Cardiac septum (tissue), 1 donor: ENCODE measurements around the gene ROPN1B. TPM values are rescaled to one million over a fixed set of nuclear protein-coding genes. Genes with fewer than 3 reads are reported as not detected.
"Not testable (repeated sequence)": the region's sequence is repeated elsewhere in the genome, so short reads cannot be mapped to it uniquely, and the experiment has no call there.

Experiments used
- DNase-seq: peaks from one replicate; pipeline ENCODE4 v3.0.0-alpha.2; 2020; ENCODE audit warnings: low spot score
- intact Hi-C: fragments of 100-400 bp; cut with DNase I; formaldehyde crosslinking; loops from one replicate; pipeline ENCODE4 v1.14.0; 2022
- long read RNA-seq: library from polyadenylated mRNA; unstranded; transcript quantifications from one replicate; pipeline ENCODE4 v2.0.0, GENCODE V29; 2021
- total RNA-seq: library from RNA; stranded (reverse); fragmentation: NEBNext Ultra II Directional; extraction: Animal tissue kit (Norgen Biotek cat#: 25700); gene quantifications from one replicate; pipeline ENCODE4 v1.2.1, GENCODE V29; 2021
- donor health status: DM: no; HTN: no; CAD: no.

Gene ROPN1B
- total RNA-seq, result 1.7 TPM
- long read RNA-seq, partial matches to known transcripts, result 1 of 3 reads
- long read RNA-seq, other reads (novel, unspliced or antisense), result 0 of 3 reads

- intact Hi-C loops, DNase-seq: not testable (repeated sequence)
Observed at GRCh38 chr3:125968701-125969592, at the start of gene ROPN1B. ROPN1B (plus strand) TSS chr3:125969178; CDS start chr3:125972055, 2,877 bp downstream.

- intact Hi-C loops, DNase-seq: not testable (repeated sequence)
Observed at GRCh38 chr3:125920191-125920590, 48.8 kb upstream of the ROPN1B start.

- DNase-seq, intact Hi-C loops: not testable (repeated sequence)
Observed at GRCh38 chr3:125920751-125921279, 48.2 kb upstream of the ROPN1B start.

- intact Hi-C loops, DNase-seq: not testable (repeated sequence)
Observed at GRCh38 chr3:125921712-125922111, 47.3 kb upstream of the ROPN1B start.

GRCh38 chr3:125923324-125924115 lies 45.5 kb upstream of the ROPN1B start:
- intact Hi-C loops, DNase-seq: not testable (repeated sequence)

GRCh38 chr3:125924276-125924675 lies 44.7 kb upstream of the ROPN1B start:
- DNase-seq, intact Hi-C loops: not testable (repeated sequence)

GRCh38 chr3:125925727-125926126 lies 43.3 kb upstream of the ROPN1B start:
- intact Hi-C loops, result not testable (repeated sequence)

GRCh38 chr3:125928771-125929545 lies 40.0 kb upstream of the ROPN1B start:
- DNase-seq, intact Hi-C loops: not testable (repeated sequence)

More at GRCh38 chr3:125925727-125926126, 43.3 kb upstream of the ROPN1B start:
- not testable (repeated sequence) for DNase-seq

GRCh38 chr3:125929765-125930164 lies 39.2 kb upstream of the ROPN1B start:
- intact Hi-C loops, DNase-seq: not testable (repeated sequence)

GRCh38 chr3:125931355-125931880 lies 37.6 kb upstream of the ROPN1B start:
- intact Hi-C loops, DNase-seq: not testable (repeated sequence)

GRCh38 chr3:125933397-125934173 lies 35.4 kb upstream of the ROPN1B start:
- intact Hi-C loops, DNase-seq: not testable (repeated sequence)

GRCh38 chr3:125935252-125935874 lies 33.6 kb upstream of the ROPN1B start:
- DNase-seq, intact Hi-C loops: not testable (repeated sequence)

- intact Hi-C loops, DNase-seq: not testable (repeated sequence)
Observed at GRCh38 chr3:125936210-125936815, 32.7 kb upstream of the ROPN1B start.

GRCh38 chr3:125936891-125937290 lies 32.1 kb upstream of the ROPN1B start:
- DNase-seq, intact Hi-C loops: not testable (repeated sequence)

GRCh38 chr3:125947806-125948205 lies 21.2 kb upstream of the ROPN1B start:
- intact Hi-C loops, DNase-seq: not testable (repeated sequence)

GRCh38 chr3:125948901-125949300 lies 20.1 kb upstream of the ROPN1B start:
- intact Hi-C loops, DNase-seq: not testable (repeated sequence)

- intact Hi-C loops, DNase-seq: not testable (repeated sequence)
Observed at GRCh38 chr3:125951176-125951575, 17.8 kb upstream of the ROPN1B start.
